ENCODE measurements around the gene BRD8.
"Not testable (repeated sequence)": the region's sequence is repeated elsewhere in the genome, so short reads cannot be mapped to it uniquely, and the experiment has no call there.

Gene BRD8, protein sequence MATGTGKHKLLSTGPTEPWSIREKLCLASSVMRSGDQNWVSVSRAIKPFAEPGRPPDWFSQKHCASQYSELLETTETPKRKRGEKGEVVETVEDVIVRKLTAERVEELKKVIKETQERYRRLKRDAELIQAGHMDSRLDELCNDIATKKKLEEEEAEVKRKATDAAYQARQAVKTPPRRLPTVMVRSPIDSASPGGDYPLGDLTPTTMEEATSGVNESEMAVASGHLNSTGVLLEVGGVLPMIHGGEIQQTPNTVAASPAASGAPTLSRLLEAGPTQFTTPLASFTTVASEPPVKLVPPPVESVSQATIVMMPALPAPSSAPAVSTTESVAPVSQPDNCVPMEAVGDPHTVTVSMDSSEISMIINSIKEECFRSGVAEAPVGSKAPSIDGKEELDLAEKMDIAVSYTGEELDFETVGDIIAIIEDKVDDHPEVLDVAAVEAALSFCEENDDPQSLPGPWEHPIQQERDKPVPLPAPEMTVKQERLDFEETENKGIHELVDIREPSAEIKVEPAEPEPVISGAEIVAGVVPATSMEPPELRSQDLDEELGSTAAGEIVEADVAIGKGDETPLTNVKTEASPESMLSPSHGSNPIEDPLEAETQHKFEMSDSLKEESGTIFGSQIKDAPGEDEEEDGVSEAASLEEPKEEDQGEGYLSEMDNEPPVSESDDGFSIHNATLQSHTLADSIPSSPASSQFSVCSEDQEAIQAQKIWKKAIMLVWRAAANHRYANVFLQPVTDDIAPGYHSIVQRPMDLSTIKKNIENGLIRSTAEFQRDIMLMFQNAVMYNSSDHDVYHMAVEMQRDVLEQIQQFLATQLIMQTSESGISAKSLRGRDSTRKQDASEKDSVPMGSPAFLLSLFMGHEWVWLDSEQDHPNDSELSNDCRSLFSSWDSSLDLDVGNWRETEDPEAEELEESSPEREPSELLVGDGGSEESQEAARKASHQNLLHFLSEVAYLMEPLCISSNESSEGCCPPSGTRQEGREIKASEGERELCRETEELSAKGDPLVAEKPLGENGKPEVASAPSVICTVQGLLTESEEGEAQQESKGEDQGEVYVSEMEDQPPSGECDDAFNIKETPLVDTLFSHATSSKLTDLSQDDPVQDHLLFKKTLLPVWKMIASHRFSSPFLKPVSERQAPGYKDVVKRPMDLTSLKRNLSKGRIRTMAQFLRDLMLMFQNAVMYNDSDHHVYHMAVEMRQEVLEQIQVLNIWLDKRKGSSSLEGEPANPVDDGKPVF

GRCh38 chr5:138178516-138179276 is at the start of gene BRD8, which contains the start of gene KIF20A:
Gene BRD8 (minus strand): TSS chr5:138178630. CDS start chr5:138178614, 16 bp downstream.
Gene KIF20A (plus strand): TSS chr5:138179112. CDS start chr5:138179681, 569 bp downstream.
- DNase-seq = peak; percentile 92

DNA sequence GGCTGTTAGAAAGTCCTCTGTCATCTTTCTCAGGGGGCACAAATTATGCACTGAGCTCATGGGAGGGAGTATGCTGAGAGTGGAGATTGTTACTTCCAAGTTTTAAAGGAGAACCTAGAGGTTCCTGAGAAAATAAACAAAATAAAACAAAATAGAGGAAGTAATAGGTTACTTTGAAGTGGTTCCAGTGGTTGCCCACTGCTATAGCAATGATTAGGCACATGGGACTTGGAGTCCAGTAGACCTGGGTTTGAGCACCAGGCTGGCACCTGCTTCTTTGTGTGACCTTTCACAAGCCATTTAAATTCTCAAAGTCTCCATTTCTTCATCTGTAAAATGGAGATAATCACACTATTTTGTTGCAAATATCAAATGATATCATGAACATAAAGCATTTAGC is 48.5 kb upstream of the BRD8 start:
- no peak for DNase-seq

DNA sequence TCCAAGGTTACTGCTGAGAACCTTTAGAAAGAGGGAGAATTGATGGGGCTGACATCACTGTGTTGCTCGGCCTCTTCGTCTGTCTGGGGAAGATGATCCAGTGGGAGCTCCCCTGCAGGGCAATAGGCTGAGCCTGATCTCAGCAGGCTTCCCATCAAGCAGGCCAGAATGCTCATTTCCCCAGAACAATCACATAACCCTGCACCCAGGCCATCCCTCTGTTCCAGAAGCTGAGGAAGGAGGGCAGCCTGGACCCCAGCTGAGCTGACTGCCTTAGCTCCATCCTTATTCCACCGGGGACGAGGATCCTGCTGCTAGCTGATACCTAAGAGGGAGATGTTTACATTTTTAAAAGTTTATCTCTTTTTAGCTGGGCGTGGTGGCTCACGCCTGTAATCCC is 46.3 kb upstream of the BRD8 start:
- DNase-seq = no peak

DNA sequence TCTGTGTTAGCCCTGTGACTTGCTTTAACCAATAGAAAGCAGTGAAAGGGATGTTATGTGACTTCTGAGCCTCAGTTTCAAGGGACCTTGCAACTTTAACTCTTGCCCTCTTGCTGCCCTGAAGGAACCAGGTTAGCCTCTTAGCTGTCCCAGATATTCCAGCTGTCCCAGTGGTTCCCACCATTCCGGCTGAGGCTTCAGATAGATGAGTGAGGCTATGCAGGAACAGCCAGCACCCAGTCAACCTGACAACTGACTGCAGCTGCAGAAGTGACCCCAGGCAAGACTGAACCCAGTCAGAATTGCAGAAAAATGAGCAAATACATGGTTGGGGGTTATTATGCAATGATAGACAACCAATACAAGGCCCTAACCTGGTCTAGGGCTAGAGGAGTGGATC is 45.1 kb upstream of the BRD8 start:
- DNase-seq = no peak

GRCh38 chr5:138216799-138217198 is 38.4 kb upstream of the BRD8 start:
- DNase-seq = no peak

DNA sequence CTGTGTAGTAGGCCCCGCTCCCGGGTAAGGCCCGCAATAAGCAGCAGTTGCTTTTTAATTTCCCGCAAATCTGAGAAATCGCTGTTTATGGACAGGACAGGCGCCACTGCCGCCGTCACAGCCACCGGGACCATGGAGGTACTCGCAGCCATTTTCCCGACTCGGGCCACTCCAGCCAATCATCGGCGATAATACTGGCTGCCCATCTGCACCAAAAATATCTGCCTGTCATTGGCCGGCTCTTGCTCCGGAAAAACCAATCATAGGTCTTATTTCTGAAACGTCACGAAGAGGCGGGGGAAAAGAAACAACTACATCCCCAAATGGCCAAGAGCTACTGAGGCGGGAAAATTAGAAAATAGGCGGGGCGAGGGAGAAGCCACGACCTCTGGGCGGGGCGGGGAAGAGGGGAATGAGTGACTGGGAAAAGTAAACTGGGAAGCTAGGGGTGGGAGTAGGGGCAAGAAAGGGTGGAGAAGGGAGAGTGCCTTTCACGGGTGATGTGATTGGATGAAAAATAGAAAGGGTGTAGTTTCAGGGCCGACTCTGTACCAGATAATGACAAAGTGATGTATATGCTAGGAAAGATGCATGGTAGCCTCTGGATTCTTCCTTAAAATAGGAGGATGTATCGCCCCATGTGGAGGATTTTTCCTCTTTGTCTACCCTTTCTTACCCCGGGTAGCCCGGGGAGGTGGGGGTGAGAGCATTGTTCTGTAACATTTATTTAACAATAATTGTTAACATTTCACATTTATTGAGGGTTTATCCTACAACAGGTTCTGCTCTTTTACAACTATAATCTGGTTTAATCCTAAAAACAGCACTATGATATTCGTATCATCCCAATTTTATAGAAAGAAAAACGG is 35.0 kb upstream of the BRD8 start, which contains the start of gene CDC23:
Gene CDC23 (minus strand): TSS at position 163 of the 869 bp plus-strand sequence. CDS start 11 bp downstream, at position 152.
- DNase-seq = peak; percentile 92

DNA sequence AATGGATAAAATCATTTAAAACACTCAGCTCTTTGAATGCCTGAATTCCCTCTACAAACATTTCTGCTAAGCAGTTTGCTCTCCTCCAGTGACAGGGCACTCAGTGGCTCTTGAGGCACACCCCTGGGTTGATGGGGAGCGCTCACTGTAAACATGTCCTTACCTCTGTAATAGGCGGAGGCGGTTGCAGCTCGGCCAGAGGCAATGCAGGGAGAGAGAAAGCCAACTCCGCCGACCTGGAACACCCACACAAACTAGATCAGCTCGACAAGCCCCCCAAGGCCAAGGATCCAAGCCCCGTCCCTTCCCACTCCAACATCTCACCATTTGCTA is 34.4 kb upstream of the BRD8 start:
- DNase-seq = no peak

DNA sequence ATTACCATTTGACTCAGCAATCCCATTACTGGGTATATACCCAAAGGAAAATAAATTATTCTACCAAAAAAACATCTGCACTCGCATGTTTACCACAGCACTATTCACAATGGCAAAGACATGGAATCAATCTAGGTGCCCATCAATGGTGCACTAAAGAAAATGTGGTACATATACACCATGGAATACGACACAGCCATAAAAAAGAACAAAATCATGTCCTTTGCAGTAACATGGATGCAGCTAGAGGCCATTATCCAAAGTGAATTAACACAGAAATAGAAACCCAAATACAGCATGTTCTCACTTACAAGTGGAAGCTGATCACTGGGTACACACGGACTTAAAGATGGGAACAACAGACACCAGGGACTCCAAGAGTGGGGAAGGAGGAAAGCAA is 32.6 kb upstream of the BRD8 start:
- DNase-seq = no peak

DNA sequence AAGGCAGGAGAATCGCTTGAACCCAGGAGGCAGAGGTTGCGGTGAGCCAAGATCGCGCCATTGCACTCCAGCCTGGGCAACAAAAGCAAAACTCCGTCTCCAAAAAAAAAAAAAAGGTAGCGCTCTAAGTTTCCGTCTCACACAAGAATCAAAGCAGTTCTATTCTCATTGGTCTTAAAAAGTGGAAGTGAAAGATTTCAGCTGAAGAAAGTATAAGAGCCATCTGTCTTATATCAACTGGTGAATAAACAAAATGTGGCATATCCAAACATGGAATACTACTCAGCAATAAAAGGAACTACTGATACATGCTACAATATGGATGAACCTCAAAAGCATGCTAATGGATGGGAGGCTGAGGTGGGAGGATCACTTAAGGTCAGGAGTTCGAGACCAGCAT is 15.4 kb upstream of the BRD8 start:
- not testable (repeated sequence) for DNase-seq

DNA sequence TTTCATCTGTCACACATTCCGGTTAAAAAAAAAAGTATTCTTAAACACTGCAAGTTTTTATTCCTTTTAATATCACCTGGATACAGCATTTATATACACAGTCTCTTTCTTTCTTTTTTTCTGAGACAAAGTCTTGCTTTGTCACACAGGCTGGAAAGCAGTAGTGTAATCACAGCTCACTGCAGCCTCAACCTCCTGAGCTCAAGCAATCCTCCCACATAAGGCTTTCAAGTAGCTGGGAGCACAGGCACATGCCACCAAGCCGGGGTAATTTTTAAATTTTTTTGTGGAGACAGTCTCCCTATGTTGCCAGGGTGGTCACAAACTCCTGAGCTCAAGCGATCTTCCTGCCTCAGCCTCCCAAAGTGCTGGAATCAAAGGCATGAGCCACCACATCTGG is 14.4 kb upstream of the BRD8 start:
- DNase-seq = no peak

- DNase-seq = no peak
These were observed 10.2 kb upstream of the BRD8 start for GRCh38 chr5:138188626-138189025.

DNA sequence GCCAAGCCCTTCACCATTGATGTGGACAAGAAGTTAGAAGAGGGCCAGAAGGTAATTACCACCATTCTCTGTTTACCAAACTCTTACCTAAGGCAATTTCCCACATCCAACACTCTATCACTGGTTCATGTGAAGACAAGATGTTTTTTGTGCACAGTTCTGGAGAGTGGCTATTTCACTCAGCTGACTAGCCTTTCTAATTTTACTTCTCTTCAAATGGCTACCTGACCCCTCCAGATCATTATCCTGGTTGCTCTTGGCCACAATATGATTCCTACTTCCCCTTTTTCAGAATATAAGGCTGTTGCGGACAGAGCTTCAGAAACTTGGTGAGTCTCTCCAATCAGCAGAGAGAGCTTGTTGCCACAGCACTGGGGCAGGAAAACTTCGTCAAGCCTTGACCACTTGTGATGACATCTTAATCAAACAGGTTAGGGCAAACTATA is 7.6 kb upstream of the BRD8 start:
- DNase-seq = no peak

- no peak for DNase-seq
These were observed 4.4 kb upstream of the BRD8 start for GRCh38 chr5:138182808-138183207.

- no peak for DNase-seq
These were observed 2.4 kb upstream of the BRD8 start for GRCh38 chr5:138180841-138181240.

DNA sequence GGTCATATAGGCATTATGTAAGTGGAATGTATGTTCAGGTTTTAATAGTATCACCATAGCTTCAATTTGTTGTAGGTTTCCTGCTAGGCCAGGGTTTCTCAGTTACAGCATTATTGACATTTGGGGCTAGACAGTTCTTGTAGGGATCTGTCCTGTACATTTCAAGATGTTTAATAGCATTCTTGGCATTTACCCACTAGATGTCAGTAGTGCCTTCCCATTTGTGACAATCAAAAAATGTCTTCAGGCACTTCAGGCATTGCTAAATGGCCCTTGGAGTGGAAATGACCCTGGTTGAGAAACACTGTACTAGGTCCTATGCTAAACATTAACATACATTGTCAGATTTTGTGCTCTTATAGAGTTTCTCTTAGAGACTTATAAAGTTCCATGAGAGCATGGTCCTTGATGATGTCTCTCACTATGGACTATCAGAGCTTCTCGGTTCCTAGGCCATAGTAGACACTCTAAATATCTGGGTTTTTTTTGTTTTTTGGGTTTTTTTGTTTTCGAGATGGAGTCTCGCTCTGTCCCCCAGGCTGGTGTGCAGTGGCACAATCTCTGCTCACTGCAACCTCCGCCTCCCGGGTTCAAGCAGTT is 1.9 kb upstream of the BRD8 start:
- peak; percentile 36 for DNase-seq

GRCh38 chr5:138179277-138179857 is 937 bp upstream of the BRD8 start:
- no peak for DNase-seq

DNA sequence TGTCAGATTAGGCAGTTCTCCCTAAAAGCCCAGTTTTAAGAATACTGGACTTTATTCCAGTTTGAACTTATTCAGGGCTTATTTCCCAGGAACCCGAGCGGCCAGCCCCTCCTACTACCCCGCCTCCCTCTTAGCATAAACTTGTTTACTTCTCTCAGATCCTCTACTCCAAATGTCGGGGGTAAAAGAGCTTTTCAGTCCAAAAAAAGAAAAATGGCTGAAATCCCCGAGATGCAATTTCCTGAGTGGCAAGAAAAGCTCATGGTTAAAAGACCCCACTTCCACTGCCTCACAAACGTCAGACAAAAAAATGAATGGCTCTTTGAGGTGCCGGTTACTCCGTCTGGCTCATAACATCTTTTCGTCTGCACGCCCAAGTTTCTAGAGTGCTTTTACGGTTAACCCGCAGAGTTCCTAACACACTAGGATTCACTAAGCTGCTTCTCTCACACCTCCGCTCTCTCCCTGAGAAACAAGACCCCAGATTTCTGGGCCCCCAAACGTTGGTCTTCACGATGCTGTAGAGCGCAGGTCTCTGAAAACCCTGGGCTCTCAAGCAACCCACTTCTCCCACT is 402 bp downstream of the BRD8 start:
- DNase-seq = no peak

GRCh38 chr5:138170299-138170698 is 8.1 kb downstream of the BRD8 start:
- no peak for DNase-seq

- DNase-seq = no peak
These were observed 9.3 kb downstream of the BRD8 start for GRCh38 chr5:138169124-138169523.

- no peak for DNase-seq
These were observed 14.7 kb downstream of the BRD8 start for GRCh38 chr5:138163721-138164120.
